NOMO-1 treated with dmso at 0.1 percent for 144 hours (cell line): ENCODE results near the gene ABLIM1.

ENCODE experiments used
- DNase-seq: peaks from one replicate; lab custom pipeline; 2025; ENCODE audit not compliant: unreplicated experiment; lab: John Stamatoyannopoulos, UW

The ABLIM1 gene

DNA sequence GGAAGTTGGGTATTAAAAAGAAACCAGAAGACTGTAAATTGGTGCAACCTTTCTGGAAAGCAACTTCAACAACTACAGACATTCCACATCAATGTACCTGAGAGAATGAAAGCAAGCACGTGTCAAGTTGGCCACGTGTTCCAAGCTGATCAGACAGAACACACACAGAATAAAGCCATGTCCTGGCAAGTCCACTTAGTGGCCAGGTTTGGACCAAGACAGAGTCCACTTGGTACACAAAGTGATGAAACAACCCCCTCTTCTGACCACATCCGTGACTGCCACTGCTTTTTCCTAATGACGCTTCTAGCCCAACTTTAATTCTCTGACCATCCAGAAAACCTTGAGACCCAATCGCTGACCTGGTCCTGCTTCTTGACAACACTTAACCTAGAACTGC is 109.4 kb downstream of the ABLIM1 start:
- DNase-seq = no peak

DNA sequence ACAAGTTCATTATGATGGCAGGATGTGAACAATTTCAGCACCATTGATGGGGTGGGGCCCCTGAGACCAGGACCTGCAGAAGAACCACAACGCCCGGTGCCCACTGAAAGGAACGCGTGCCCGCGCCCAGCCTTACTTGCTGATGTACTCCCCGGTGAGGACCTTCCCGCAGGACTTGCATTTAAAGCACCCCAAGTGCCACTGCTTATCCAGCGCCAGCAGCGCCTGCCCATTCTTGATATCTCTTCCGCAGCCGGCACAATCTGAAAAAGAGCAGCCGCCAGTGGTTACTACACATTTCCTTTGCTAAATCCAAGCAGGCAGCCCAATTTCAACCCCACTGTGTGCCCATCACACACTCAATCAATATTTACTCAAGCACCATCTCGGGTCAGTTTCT is 110.6 kb downstream of the ABLIM1 start:
- no peak for DNase-seq

DNA sequence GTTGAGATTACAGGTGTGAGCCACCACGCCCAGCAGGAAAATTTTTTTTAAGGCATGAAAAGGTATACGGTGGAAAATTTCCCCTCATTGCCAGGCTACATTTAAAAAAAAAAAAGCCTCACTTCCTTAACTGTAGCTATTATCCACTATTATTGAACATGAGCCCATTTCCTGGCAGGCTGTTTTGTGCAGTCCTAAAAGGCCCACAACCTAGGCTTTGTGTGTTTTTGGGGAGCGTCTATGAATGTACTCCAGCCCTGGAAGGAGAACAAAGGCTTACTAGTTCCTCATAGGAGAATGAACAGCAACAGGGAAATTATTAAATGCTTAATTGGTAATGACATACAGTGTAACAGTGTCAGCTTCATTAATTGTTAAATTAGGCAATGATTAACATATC is 111.0 kb downstream of the ABLIM1 start:
- no peak for DNase-seq

DNA sequence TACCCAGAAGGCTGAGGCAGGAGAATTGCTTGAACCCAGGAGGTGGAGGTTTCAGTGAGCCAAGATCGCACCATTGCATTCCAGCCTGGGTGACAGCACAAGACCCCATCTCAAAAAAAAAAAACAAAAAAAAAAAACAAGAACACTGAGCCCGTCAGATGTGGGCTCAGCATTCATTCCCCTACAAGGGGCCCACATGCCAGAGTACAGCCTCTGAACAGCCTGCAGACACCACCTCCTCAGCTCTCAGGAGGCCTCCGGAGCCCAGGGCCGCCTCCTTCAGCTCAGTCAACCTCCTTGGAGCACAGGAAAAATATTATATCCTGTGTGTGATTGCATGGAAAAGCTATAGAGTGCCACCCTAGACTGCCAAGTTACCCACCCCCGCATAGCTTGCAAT is 112.3 kb downstream of the ABLIM1 start:
- no peak for DNase-seq

DNA sequence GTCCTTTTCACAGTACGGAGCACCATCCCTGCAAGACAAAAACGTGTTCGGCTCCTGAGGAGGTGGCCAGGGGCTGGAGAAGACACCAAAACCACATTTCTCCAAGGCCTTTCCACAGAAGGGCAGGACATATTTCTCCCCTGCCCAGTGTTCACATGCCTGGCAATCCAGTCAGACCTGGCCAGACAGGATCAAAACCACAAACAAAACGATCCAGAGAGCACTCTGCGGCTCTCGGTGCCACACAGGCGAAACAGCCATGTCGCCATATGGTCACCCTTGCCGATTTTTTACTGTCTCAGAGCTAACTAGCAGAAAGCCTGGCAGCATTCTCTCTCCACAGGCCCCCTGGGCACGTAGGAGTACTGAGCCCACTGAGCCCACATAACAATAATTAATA is 113.0 kb downstream of the ABLIM1 start:
- DNase-seq = no peak

DNA sequence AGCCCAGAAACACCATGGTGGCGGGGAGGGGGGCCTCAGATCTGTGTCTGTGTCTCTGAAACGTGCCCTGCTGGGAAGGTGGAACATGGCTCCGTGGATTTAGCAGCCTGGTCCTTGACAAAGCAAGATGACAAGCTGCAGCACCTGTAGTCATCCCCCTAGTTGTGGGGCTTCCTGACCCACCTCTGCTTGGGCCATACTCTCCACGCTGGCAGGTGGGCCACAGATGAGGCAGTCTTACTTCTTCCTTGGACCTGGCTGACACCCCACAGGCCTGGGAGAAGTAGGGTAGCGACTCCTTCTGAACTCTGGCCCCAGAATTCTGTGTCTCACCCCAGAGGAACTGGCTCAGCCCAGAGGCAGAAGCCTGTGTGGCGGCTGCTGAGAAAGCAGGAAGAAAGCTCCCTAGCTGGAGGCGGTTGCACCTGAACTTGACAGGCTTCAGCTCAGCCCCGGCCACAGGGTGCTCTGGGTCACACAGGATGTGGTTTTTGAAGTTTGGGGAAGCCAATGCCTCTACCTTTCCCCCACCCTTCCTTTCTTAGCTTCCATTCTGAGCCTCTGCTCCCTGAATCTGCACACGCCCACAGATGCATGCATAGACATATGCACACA is 113.9 kb downstream of the ABLIM1 start:
- no peak for DNase-seq

DNA sequence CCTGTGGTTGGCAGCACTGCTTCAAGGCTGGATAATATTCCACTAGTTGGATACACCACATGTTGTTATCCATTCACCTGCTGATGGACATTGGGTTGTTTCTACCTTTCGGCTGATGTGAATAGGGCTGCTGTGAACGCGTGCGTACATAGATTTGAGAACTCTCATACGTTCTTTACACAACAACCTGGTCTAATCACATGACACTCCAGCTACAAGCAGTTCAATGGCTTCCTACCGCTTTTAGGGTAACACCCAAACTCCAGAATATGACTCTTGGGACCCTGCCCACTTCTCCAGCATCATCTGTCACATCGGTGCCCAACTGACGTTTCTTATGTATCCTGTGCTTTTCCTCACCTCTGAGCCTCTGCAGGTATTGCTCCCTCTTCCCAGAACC is 114.6 kb downstream of the ABLIM1 start:
- no peak for DNase-seq

DNA sequence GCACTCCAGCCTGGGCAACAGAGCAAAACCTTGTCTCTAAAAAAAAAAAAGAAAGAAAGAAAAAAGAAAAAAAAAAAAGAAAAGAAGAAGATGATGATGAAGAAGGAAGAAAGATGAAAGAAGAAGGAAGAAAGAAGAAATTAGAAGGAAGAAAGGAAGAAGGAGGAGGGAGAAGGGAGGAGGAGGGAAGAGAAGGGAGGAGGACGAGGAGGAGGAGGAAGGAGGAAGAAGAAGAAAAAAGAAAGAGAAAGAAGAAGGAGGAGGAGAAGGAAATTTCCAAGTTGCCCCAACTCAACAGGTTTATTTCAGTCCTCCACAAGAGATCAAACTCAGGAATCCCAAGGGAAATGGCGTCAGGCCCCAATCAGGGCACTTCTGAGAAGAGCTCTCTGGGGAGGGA is 115.7 kb downstream of the ABLIM1 start:
- no peak for DNase-seq

DNA sequence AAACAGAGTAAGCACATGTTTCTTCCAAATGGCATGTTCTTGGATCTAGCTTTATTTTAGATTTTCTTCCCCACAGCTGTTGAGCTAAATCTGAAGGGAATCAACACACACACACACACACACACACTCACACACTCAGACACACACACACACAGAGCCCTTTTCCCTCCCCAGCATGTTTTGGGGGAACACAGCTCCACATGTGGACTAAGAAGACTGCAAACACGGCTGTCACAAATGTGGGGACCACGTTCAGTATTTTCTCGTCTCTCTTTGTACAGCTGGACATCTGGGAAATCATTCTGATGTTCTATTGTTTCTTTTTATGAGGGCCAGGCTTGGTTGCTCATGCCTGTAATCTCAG is 116.3 kb downstream of the ABLIM1 start:
- DNase-seq = no peak

DNA sequence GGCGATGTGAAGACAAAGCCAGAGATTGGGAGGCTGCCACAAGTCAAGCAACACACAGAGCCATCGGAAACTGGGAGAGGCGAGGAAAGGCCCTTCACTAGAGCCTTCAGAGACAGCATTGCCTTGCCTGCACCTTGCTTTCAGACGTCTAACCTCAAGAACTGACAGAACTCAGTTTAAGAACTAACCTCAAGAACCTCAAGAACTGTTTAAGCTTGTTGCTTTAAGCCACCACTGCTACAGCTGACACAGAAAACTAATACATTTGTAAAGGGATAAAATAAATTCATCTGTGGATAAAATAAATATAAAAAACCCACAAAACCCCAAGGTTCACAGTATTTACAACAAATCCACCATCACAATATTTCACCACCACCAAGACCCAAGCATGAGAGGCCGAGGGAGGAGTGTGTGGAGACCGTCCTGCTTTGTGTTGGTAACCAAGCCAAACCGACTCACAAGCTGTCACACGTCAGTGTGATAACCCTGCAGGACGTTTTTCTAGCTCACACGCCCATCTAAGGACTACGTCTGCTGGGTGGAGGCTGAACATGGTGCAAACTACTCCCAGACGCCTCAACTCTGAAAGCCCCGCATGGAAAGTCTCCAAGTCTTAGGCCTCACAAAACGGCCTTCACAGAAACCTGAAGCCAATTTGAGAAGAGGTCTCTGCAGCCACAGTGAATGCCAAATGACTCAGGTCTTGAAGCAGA is 116.8 kb downstream of the ABLIM1 start:
- no peak for DNase-seq

DNA sequence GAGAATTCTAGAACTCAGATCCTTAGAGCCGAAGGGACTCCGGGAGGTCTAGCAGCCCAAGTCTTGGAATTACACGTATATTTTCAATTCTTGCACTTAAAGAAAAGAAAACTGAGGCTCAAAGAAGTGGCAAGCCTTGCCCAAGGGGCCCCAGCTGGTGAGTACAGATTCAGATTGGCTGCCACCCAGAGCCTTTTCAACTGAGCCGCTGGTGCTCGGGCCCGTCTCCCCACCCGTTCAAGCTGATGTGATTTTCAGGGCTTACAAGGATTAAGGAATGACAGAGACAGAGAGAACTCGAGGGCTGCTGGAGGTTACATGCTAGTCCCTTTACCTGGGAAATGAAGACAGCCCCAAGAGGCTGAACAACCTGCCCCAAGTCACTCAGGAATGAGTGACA is 117.8 kb downstream of the ABLIM1 start:
- DNase-seq = no peak

DNA sequence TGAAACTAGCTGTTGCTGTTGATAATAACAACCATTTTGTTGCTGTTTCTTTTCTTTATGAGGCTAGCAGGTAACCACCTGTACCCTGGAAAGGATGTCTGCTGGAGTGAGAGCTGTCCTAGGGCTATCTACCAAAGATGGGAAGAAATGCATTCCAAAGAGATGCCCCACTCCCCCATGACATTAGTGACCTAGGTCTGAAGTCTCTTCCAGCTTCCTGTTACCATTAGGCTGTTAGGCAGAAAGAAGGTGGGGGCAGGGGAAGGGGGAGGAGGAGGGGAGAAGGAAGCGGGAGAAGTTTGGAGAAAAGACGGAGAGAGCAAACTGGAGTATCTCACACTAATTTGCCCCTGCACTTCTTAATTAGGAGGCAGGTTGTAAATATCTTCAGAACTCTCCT is 118.5 kb downstream of the ABLIM1 start:
- DNase-seq = no peak

DNA sequence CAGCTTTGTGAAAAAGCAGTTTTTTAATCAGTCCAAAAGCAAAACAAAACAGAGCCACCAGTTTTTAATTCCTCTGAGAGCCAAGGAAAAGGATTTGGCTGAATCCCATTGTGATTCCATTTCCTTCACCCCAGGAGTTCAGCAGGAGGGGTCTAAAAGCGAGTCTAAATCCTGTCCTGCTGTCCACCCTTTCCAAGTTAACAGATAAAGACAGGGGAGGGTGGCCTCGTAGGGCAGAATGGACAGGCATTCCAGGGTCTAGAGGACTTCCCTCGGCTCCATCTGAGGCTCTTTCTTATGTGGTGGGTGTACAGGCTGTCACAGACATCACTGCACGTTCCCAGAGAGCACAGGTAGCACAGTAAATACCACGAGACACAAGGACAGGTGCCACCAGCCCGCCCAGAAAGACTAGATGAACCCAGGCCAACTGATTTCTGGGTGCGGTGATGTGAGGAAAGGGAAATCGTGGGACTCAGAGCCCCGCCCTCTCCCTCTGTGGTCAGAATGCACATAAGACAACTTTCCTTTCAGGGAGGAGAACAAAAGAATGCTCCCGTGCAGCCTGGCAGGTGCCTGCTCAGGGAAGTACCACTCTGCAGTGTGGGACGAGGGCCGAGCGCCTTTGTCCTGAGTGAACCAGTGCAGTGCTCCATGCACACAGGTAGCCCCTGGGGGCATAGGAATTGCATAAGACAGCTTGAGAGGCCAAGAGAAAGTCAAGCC is 119.7 kb downstream of the ABLIM1 start:
- no peak for DNase-seq

DNA sequence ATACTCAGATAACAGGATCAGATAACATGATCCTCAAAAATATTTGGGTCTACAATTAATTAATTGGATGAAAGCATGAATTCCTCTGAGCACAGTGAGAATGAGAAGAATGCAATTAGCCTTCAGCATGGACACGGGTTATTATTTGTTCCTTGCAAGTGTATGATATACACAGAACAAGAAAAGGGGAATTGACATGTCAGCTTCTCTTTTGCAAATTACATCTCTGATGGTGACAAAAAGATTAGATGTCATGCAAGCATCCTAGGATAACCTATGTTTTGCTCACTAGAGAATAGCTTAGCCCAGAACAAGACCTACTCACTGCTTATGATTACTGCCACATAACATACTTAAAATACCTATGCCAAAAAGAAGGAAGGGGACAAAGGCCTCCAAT is 120.3 kb downstream of the ABLIM1 start:
- DNase-seq = no peak

DNA sequence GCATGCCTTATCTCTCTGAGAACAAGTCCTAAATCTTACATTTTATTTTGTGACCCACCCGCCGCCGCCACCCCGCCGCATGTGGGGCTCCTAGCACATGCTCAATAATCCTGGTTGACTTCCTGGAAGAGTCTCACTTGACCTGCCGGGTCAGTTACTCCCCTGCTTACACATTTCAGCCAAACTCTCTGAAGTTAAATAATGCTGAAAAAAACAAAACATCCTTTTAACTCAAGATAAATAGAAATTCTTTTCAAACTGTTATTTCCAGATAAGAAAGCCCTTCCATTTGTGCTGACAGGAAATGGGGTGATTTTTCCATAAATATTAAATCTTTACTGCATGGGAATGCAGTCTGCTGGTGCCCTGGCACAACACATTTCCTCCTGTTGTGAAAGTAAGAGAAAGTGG is 123.5 kb downstream of the ABLIM1 start:
- no peak for DNase-seq

DNA sequence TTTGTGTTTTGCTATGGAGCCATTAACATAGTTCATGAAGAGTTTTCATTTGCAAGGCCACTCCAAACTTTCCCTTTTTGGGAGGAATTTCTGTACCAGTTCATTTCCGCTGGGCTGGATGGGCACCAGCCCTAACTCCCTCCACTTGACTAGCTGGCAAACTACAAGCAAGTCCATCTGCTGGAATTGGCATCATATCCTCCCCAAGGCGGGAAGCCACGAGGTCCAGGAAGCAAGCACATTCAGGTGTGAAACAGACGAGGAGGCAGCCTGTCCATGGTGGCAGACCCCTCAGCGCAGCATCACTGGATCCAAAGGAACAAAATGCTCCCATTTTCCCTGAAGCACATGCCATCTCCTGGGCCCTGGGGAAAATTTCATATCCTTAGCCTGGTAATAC is 125.8 kb downstream of the ABLIM1 start:
- no peak for DNase-seq

DNA sequence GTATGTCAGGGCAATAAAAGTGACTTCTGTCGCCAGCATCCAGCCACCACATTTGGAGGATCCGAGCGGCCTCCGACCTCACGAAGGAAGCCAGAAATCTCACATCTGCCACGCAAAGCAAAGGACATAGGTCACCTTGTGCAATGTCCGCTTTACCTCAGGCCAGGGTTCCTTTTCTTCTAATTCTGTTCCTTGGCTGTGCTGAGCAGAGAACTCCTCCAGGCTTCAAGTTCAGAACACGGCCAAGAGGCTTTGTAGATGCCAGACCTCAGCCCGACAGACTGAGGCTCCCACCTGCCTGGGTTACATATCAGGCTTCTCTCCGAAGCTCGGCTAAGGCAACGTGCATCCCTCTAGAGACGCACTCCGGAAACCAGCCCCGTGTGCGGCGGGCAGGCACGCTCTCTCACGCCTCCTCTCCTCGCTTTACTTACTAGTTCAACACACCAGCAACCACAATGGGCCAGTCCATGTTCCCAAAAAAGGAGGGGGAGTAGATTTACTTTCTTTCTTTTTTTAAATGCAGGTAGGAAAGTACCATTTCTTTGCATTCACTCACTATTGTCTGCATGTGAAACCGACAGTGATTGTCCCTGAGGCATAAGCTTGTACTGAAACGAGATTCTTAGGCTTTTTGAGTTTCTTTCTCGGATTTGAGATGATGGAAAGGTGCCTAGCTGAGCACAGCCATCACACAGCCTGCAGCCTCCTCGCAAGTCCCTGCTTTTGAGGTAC is 131.4 kb downstream of the ABLIM1 start:
- DNase-seq = peak; percentile 69

DNA sequence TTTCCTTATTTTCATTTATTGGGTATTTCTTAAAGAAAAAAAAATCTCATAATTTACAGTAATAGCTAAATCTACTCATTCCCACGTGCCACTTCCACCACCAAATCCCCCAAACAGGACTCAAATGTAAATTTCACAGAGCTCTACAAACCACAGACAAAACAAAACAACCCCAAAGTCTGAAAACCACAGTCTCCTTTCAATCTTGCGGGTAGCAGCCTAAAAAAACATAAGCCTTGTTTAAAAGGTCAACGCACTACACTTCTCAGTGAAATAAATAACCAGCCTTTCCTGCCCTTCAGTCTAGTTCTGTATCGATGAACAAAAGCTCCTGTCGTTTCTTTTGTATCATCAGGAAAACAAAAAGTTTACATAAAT is 132.0 kb downstream of the ABLIM1 start:
- no peak for DNase-seq

DNA sequence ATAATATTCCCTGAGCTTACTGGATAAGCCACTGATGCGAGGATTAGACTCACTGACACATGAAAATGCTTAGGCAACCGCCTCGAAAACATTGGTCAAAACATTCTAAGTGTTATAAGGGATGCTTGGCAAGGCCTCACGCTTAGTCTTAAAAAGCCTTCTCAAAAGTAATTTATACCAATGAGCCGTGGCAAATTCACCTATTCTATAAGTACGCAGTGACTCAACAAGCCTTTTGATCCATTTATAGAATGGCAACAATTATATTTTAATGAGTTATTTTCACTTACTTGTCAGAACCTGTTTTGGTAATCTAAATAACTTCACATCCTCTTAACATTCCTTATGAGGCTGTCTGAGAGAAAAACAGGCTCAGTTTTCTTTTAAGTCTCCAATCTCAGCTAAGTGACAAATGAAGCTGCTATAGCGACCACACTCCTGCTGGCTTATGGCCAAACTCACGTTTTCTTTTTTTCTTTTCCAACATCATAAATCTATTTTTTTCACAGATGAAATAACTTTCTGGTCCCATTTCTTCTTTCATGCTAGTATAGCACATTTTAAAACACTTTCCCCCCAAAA is 132.6 kb downstream of the ABLIM1 start:
- DNase-seq = no peak

DNA sequence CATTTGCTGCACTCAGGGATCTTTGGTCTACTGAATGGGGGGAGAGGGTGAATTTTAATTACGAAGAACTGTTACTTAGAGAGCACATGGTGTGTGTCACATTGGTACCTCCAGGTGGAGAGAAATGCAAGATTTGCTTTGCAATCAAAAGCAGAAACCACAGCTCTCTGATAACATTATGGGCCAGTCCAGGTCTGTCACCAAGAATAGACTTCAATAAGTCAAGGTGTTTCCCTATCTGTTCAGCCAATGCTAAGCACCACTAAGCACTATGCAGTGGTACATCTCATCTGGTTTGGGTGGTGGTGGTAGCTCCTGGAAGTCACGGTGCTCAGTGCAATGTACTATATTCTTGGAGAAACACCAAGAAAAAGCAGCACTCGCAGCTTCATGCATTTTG is 134.2 kb downstream of the ABLIM1 start:
- no peak for DNase-seq

DNA sequence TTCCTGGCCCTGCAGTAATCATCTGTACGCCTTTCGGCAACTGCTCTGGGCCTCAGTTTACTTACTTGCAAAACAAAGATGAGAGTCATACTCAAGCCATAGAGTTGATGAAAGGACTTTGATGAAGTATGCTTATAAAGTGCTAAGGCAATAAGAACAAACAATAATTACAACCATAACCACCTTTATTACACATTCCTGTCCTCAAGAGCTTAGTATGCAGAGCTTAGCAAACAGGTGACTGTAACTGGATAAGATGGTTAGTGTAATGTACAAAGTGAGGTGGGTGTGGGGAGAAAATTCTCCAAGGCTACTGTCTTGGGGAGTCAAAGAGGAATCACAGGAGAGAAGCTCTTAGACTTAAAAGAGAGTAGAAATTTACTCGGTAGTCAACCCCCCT is 136.8 kb downstream of the ABLIM1 start:
- no peak for DNase-seq

DNA sequence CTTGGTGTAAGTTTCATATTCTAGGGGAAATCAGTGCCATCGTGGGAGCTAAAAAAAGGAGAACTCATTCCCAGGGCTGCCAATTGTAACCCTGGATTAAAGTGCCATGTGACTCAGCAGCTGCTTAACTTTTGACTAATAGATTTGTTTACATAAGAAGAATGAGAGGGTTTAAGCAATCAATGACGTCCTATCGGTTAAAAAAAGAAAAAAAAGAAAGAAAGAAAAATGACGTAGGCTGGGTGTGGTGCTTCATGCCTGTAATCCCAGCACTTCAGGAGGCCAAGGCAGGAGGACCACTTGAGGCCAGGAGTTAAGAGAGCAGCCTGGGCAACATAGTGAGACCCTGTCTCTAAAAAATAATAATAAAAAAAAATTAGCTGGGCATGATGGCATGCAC is 137.6 kb downstream of the ABLIM1 start:
- no peak for DNase-seq
